Transverse colon (tissue), 4 donors: ENCODE data around the gene ARFGAP1.

Experiments
- POLR2A ChIP-seq: fragments of 450-650 bp; IDR thresholded peaks from one replicate; pipeline ENCODE4 v1.6.1; 2016; ENCODE audit warnings: antibody characterized with exemption, mild to moderate bottlenecking, moderate library complexity
- POLR2AphosphoS5 ChIP-seq, 3 donors: sonication (generic); formaldehyde crosslinking; IDR thresholded peaks; one replicate each; pipeline ENCODE4 v1.6.1; 2016; ENCODE audit warnings: antibody characterized with exemption in 3 of 3
- TF ChIP-seq, protein P1 (sequence below), 5 experiments: fragments of 200-600 bp in 3 of 5; fragments of 450-650 bp in 2 of 5; sonication (generic) in 3 of 5; IDR thresholded peaks; 1 replicate in 2 of 5; 2 replicates in 3 of 5; pipeline ENCODE4 v1.5.1; 2016 to 2017; ENCODE audit warnings: antibody characterized with exemption in 5 of 5, inconsistent platforms in 3 of 5, mild to moderate bottlenecking in 2 of 5, moderate library complexity in 1 of 5

- TF ChIP-seq, protein P1, sequence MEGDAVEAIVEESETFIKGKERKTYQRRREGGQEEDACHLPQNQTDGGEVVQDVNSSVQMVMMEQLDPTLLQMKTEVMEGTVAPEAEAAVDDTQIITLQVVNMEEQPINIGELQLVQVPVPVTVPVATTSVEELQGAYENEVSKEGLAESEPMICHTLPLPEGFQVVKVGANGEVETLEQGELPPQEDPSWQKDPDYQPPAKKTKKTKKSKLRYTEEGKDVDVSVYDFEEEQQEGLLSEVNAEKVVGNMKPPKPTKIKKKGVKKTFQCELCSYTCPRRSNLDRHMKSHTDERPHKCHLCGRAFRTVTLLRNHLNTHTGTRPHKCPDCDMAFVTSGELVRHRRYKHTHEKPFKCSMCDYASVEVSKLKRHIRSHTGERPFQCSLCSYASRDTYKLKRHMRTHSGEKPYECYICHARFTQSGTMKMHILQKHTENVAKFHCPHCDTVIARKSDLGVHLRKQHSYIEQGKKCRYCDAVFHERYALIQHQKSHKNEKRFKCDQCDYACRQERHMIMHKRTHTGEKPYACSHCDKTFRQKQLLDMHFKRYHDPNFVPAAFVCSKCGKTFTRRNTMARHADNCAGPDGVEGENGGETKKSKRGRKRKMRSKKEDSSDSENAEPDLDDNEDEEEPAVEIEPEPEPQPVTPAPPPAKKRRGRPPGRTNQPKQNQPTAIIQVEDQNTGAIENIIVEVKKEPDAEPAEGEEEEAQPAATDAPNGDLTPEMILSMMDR (IDR thresholded peaks at IDR 0.05): no peak
- TF ChIP-seq POLR2A (no peak), POLR2AphosphoS5 (IDR thresholded peaks at IDR 0.05) (no peak)
Measured at GRCh38 chr20:63308218-63308911, 35.8 kb downstream of the ARFGAP1 start.
